Bone marrow (tissue), 2 donors: ENCODE measurements around the gene KLHDC4.
"Not testable (repeated sequence)": the region's sequence is repeated elsewhere in the genome, so short reads cannot be mapped to it uniquely, and the experiment has no call there.

ENCODE experiments used
- DNase-seq, 2 donors: peaks; one replicate each; lab custom pipeline; 2025; lab: John Stamatoyannopoulos, UW

KLHDC4 gene

DNA sequence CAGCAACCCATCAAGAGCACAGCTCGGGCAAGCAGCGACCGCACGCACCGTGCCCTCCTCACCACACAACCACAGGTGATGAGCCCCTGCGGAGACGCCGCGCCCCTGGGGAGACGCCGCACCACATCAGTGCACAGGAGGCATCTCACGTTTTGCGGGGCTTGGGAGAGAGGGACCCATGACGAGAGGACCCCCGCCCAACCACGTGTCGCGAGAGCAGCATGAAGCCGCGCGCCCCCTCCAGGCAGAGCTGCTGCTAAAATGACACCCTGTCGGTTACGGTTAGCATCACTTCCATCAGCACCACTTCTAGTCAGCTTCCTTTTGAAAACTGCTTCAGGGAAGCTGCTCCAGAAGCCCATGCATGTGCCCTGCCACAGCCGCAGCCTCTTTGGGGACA, 45.3 kb downstream of the KLHDC4 start:
- no peak for DNase-seq

DNA sequence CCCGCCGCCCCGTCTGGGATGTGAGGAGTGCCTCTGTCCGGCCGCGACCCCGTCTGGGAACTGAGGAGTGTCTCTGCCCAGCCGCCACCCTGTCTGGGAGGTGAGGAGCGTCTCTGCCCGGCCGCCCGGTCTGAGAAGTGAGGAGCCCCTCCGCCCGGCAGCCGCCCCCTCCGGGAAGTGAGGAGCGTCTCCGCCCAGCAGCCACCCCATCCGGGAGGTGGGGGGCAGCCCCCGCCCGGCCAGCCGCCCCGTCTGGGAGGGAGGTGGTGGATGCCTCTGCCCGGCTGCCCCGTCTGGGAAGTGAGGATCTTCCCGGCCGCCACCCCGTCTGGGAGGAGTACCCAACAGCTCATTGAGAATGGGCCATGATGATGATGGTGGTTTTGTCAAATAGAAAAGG, 47.0 kb downstream of the KLHDC4 start:
- DNase-seq = not testable (repeated sequence)

DNA sequence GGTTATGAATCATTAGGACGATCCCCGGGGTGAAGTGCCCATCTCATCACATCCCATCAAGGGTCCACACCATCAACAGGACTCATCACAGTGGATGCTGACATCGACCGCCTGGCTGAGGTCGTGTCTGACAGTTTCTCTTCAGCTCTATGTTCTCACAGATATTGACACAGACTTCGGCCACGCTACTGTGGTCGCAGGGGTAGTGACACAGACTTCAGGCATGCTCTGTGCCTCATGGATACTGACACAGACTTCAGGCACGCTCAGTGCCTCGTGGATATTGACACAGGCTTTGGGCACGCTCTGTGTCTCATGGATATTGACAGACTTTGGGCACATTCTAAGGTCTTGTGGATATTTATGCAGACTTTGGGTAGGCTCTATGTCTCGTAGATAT, 50.1 kb downstream of the KLHDC4 start:
- no peak for DNase-seq

DNA sequence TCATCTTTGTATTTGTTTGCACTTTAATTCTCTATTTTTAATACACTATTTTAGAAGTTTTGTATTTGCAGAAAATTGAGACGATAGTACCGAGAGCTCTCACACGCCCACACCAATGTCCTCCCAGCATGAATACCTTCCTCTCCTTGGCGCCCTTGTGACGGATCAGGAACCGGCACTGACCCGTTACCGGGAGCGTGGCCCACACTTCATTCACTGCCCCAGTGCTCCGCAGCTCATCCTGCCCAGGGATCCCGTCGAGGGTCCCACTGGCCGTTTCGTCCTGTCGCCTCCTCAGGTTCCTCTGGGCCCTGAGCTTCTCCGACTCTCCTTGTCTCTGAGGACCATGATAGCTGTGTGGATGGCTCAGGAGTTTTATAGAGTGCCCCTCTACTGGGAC, 50.6 kb downstream of the KLHDC4 start:
- DNase-seq = no peak

DNA sequence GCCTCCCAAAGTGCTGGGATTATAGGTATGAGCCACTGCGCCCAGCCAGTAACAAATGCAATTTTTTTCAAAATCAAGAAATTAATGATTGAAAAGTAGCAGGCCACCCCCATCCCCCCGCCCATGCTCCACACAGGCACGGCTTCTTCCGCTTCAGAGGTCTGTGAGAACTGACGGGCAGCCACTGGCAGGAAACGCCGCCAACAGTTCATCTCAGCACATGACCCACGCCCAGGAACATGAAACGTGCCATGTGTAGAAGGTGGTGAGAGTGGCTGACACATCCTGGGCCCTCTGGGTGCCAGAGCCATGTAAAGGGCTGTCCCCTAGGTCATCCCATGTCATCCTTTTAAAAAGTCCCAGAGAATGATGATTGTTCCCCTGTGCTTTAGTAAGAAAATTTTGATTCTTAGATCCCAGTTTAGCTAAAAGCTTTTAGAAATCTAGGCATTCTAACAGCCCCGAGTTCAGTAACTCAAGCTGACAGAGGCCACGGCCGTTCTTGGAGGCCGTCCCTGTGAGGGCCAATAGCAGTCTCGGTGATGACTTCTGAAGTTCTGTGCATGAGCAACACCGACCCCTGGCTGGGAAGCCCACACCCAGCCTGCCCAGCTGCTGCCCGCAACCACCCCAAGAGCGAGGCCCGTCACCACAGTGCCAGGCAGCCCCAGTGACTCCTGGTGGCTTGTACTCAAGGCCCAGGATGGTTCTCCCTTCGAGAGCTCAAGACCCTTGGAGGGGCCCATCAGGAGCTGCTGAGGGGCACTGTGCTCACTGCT, 52.1 kb downstream of the KLHDC4 start:
- no peak for DNase-seq

DNA sequence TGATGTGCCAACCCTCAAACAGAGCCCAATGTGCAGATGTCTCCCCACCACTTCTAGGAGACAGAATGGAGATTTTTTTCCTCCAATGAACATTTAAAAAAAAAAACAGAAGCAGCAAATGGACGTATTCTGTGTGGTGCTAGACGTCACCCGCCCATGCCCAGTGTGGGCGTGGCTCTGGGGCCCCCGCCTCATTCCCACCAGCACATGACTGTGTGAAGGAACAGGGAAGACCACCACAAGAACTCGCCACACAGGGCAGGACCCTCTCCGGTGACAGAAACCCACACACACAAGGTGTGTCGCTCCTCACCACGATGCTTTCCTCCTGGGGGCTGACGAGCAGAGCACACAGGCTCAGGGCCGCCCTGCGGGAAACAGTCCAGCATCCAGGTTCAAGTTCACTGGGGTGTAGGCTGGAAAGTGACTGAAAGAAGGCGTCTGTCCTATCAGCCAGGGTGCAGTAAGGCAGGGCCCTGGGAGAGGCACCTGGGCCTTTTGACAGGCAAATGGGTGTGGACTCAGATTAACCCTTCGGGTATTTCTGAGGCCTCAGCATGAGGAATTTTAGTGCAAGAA, 53.5 kb downstream of the KLHDC4 start:
- DNase-seq = no peak

DNA sequence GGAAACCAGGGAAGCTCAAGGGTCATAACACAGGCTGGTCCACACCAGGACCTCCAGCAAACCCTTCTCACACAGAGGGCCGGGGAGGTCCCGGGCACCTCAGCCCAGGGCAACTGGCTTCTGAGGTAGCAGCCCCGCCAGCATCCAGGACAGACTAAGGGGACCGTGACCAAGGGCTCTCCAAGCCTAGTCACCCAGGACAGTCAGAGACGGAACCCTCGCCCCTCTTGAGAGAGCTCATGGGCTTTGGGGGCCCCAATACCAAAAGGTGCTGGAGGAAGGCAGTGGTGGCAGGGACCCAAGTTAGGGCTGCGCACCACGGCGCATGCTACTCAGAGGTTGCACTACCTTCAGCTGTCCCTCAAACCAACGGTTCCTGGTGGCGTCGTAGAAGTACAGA, 54.9 kb downstream of the KLHDC4 start:
- DNase-seq = no peak

DNA sequence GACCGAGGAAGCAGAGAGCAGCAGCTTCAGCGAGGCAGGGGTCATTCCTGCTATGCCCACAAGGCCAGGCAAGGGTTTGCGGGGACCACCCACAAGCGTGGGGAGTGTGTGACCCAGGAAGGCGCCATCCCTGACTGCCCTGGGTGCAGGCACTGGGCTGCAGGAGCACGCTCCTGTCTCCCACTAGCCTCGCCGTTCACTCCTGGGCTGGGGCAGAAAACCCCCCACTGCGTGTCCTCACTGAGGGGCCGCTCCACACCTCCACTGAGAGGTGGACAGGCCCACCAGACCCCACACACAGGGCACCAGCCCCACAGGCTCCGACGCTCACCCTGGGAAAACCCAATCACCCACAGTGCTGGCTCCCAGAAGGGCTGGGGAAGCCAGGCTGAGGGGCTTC, 56.1 kb downstream of the KLHDC4 start:
- no peak for DNase-seq

DNA sequence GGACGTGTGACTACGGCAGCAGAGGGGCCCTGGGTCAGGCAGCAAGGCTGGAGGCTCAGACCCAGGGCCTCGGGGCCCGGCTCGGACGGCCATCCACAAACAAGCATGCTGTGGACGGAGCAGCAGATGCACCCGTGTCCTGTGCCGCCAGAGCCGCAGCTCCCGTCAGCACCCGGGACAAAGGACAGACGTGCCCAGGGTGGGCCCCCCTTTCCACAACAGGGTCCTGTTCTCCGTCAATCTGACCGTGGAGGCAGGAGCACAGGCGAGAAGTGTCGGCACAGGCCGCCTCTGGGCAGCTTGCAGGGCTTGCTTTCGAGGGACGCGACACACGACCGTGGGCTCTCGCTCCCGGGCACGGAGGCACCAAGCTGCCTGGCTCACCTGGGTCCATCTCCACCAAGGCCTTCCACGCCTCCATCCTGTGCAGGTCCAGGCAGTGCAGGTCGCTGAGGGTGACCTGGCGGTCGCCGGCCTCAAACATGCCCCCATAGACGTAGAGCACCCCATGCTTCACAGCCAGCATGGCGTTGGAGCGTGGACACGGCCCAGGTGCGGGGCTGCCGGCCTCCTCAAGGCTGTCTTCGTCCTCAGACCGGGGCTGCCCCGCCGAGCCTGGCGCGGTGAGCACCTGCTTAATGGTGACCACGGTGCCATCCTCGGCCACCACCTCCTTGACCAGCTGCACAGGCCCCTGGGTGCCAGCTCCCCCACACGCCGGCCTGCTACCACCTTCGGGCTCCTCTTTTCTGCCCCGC, 56.7 kb downstream of the KLHDC4 start:
- no peak for DNase-seq

DNA sequence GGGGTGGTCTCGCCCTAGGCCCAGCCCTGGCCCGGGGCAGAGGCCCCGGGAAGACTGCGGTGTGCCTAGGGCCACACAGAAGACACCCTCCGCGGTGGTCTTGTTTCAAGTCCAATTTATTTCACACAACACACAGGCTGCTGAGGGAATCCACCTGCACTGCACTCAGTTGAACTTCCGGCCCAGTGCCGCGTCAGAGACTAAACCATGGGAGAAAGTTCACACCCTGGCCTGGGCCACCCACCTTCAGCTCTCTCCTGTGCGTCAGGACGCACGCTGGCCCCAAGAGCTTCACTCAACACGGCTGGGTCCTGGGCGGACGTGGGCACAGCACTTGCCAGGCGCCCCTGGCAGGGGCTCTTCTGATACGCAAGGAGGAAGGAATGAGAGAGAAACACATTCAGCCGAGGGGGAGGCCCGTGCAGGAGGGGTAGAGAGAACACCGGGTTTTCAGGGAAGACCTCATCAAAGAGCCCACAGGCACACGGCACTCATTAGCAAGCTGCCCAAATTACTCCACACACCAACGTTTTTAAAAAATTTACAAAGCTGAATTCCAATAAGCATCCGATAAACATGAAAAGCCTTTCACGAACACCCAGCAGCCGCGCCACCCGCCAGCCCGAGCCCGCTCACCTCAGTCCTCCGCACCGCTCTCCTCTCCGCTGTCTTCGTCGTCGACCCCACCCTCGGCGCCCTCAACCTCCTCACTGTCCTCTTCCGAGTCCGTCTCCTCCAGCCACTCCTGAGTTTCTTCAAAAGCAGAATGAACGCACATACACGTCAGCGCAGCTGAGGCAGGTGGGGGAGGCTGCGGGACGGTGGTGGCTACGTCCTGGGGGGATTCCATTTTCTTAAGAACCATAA, 57.8 kb downstream of the KLHDC4 start:
- DNase-seq = no peak

DNA sequence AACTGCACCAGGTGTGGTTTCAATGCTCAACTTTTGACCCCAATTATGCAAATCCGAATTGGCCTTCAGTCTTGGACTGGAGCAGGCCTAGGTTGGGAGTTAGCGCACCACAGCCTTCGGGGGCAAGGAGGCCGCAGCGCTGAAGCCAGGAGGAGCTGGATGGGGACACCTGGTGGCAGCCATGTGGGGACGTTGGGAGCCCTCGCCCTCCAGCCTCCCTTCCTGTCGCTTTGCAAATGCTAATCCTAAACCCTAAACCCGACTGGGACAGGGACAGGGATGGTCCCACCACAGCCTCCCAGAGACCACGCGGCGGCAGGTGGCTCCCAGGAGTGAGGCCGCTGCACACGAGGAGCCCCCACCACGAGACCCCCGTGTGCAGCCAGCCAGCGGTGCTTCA, 58.7 kb downstream of the KLHDC4 start:
- DNase-seq = no peak

DNA sequence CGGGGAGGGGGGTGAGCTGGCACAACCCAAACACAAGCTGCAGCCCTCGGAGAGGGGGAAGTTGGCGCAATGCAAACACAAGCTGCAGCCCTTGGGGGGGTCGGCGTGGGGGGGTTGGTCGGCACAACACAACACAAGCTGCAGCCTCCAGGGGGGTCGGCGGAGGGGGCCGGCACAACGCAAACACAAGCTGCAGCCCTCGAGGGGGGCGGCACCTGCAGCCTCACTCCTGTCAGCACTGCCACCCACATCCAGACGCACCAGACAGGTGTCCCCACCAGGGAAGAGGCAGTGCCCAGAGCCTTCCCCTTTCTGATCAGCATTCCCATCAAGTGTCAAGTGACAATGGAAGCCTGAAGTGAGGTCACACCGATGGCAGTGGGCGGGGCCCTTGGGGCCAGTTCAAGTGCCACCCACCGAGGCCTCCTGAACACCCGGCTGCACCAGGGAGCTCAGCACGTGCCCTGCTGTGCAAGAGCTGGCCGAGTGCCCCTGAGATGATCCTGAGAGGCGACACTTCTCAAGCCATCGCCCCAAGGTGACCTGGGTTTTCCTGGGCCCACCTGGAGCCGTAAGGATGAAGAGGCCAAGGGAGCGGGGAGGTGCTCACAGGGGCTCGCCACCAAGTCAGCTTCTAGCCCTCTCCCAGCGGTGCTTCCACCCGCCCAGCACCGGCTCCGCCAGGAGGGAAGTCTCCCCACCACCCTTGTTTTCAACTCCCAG, 59.3 kb downstream of the KLHDC4 start:
- no peak for DNase-seq

DNA sequence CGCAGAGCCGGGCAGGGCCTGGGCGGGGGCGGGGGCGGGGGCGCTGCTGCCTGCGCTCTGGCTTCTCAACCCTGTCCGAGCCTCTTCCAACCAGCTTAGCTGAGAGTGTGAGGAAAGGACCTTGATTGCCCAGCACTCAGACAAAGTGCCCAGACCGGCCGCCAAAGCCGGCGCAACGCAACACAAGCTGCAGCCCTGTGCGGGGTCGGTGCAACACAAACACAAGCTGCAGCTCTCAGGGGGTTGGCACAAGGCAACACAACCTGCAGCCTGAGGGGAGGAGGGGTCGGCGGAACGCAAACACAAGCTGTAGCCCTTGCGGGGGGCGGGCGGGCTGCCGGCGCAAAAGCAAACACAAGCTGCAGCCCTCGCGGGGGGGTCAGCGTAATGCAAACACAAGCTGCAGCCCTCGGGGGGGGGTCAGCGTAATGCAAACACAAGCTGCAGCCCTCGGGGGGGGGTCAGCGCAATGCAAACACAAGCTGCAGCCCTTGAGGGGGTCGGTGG, 60.0 kb downstream of the KLHDC4 start:
- no peak for DNase-seq

DNA sequence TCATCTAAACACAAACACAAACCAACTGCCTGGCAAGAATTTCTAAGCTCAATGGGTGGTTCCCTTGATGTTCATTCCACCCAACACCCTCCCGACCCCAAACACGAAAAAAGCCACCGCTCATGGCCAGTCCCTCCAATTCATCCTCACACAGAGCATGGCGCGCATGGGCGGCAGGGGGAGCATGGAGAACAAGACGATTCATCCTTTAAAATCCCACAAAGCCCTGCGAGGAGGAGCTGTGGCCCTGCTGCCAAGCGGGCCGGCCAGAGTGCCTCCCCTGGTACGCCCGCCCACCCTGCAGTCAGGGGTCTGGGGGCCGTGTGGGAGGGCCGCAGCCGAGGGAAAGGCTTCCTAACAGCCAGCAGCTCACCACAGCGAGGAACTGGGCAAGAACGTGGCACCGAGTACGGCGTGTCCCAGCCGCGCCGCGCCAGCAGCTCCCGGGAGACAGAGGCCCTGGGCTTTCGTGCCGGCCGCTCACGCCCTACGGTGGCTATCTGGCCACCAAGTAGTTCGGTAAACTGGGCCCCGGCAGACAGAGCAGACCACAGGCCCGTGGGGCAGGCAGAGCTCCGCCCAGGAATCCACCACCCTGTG, 60.9 kb downstream of the KLHDC4 start:
- DNase-seq = no peak

DNA sequence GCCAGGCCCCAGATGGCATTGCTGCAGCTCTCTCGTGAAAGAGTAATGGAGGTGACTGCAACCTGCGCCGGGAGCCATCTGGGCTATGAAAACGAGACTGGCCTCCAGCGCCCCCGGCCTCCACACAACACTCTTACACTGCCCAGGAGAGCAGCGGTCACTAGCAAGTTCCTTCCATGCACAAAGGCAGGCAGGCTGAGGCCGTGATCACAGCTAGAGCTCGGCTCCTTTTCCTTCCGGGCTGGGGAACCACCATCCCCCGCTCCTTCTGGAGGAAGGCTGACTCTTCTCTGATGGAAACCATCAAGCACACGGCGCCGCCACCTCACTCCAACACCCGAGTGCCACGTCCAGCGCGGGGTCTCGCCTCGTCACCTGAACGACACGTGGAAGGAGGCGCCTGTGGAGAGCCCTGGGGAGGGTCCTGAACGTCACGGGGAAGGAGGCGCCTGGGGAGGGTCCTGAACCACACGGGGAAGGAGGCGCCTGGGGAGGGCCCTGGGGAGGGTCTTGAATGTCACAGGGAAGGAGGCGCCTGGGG, 61.9 kb downstream of the KLHDC4 start:
- no peak for DNase-seq

DNA sequence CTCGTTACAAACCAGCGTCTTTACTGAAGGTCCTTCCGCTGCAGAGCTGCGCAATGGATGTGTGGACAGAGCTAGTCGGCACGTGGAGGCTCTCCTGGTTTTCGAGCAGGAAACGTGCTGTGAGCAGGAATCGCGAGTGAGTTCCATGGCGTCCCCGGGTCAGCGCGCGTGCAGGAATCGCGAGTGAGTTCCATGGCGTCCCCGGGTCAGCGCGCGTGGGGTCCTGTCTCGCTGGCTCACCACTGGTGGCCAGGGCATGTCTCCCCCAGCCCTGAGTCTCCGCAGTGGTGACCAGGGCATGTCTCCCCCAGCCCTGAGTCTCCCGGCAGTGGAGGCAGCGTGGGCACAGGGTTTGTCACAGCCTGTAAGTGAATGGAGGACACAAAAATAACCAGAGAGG, 62.7 kb downstream of the KLHDC4 start:
- DNase-seq = no peak

DNA sequence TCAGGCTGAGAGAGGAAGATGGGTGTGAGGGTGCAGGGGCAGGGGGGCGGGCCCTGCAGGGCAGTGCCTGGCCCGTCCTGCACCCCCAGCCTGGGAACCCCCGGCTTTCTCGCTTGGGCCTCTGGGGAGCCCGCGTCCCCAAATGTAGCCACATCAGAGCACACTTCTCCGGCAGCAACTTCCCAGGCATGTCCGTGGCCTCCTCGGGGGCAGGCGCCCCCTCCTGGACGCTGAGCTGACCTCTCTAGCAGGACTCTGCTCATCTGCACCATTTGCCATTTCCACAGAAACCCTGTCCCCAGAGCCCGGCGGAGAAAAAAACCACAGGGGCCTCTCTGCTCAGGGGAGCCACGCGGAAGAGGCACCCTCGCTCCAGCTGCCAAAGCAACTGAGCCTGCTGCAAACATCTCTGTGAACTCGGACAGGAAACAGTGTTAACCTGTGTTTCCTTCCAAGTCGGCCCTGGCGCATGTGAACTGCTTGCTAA, 63.4 kb downstream of the KLHDC4 start:
- no peak for DNase-seq

DNA sequence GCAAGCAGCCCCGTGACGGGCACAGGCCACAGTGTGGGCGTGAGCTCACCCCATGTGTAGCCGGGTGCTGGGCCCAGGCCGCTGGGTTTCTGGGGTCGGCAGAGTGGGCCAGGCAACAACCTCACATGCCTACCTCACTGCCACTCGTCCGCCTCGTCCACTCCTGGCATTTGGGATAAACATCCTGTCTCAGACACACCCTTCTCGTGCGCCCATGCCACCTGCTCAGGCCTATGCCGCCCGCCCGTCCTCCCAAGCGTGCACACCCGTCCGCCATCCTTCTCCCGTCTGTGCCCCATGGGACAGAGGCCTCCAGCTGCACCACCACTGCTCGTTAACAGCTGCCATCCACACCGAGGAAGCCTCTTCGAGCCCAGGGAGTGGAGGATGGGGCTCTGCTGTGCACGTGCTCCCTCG, 64.3 kb downstream of the KLHDC4 start:
- no peak for DNase-seq

DNA sequence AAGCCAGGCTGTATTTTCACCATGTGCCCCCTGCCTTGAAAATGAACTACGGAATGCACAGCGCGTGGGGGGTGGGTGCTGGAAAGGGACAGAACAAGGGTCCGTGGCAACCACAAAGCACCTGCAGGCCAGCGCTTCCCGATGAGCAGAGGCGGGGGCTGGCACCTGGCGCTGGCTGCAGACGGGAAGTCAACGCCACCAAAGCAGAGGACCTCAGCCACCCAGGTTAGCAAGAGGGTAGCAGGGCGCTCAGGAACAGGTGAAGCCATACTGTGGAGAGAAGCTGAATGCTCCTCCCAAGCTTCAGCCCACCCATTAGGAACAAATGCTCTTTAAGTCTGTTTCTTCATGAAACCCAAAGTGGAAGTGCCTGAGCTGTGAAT, 64.7 kb downstream of the KLHDC4 start:
- no peak for DNase-seq

DNA sequence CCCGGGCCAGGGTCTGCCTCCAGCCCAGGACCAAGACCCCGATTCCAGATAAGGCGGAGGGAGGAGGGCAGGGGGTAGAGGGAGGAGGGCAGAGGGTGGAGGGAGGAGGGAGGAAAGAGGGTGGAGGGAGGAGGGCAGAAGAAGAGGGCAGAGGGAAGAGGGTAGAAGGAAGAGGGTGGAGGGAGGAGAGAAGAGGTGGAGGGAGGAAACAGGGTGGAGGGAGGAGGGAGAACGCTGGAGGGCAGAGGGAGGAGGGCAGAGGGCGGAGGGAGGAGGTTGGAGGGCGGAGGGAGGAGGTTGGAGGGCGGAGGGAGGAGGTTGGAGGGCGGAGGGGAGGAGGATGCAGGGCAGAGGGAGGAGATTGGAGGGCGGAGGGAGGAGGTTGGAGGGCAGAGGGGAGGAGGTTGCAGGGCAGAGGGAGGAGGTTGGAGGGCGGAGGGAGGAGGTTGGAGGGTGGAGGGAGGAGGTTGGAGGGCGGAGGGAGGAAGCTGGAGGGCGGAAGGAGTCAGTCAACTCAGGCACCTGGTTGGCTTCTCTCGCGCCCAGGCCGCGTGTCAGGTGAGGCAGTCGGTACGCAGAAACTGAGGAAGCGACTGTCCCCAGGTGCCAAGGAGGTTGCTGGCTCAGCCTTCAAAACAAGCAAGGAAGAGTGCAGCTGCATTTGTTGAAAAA, 65.2 kb downstream of the KLHDC4 start:
- no peak for DNase-seq
